Ovary (tissue), 3 donors: Measurements from ENCODE around the gene CATSPER2.
"Not testable (repeated sequence)": the region's sequence is repeated elsewhere in the genome, so short reads cannot be mapped to it uniquely, and the experiment has no call there.

ENCODE experiments used
- CTCF ChIP-seq, 3 donors: fragments of 450-650 bp in 2 of 3; fragments of 200-600 bp in 1 of 3; IDR thresholded peaks; one replicate each; pipeline versions ENCODE4 v1.5.1 to v1.8.0; 2016 to 2022; ENCODE audit warnings: antibody characterized with exemption in 3 of 3, mild to moderate bottlenecking in 1 of 3
- EP300 ChIP-seq: sonication (generic); formaldehyde crosslinking; IDR thresholded peaks from one replicate; pipeline ENCODE4 v1.6.1; 2017; ENCODE audit warnings: antibody characterized with exemption
- donor health status: DM: no; HTN: no; CAD: no.

- not testable (repeated sequence) for TF ChIP-seq EP300; CTCF (IDR thresholded peaks at IDR 0.05)
These were observed 48.4 kb downstream of the CATSPER2 start for GRCh38 chr15:43600200-43600599.
